H7 (cell line): ENCODE data around the gene NCOR1. TPM values are rescaled to one million over a fixed set of nuclear protein-coding genes. Genes with fewer than 3 reads are reported as not detected.
"Not testable (repeated sequence)": the region's sequence is repeated elsewhere in the genome, so short reads cannot be mapped to it uniquely, and the experiment has no call there.

Experiments used
- DNase-seq: peaks from one replicate; pipeline ENCODE4 v3.0.0; 2012
- H3K27me3 ChIP-seq: 2 replicates; pipeline ENCODE4 v1.6.0; 2011; ENCODE audit warnings: mild to moderate bottlenecking, low read length; ENCODE audit not compliant: control insufficient read depth, insufficient read depth
- H3K36me3 ChIP-seq: replicated peaks from 2 replicates; pipeline ENCODE4 v1.5.1; 2011; ENCODE audit warnings: low read length; ENCODE audit not compliant: control insufficient read depth, insufficient read depth
- H3K4me3 ChIP-seq: 2 replicates; pipeline ENCODE4 v1.5.1; 2011; ENCODE audit warnings: low read depth, mild to moderate bottlenecking, control low read depth, low read length, moderate library complexity; ENCODE audit not compliant: insufficient read depth
- total RNA-seq: library from RNA; depleted of rRNA; stranded (reverse); fragments of >200 nt; shearing (Covaris generic); gene quantifications from 2 replicates; pipeline ENCODE4 v1.2.3, GENCODE V29; 2014

Gene NCOR1
- total RNA-seq, 1 experiment from 2014 or later = 45.8 TPM

- Histone ChIP-seq H3K36me3 (no peaks in the 10 kb centered on the region), H3K27me3 (no peaks in the 10 kb centered on the region), H3K4me3 (no peak overlapping the region)
- no peak for DNase-seq
Observed at GRCh38 chr17:16239931-16240330, 24.6 kb upstream of the NCOR1 start.

- Histone ChIP-seq H3K36me3 (no peaks in the 10 kb centered on the region), H3K4me3 (no peak overlapping the region), H3K27me3 (no peaks in the 10 kb centered on the region)
- no peak for DNase-seq
Observed at GRCh38 chr17:16232391-16232790, 17.1 kb upstream of the NCOR1 start.

GRCh38 chr17:16229912-16230561, 14.7 kb upstream of the NCOR1 start:
- H3K4me3 ChIP-seq, DNase-seq, H3K27me3 ChIP-seq, H3K36me3 ChIP-seq: not testable (repeated sequence)

GRCh38 chr17:16222406-16222805, 7.1 kb upstream of the NCOR1 start:
- Histone ChIP-seq H3K36me3 (no peaks in the 10 kb centered on the region), H3K4me3 (no peak overlapping the region), H3K27me3 (no peaks in the 10 kb centered on the region)
- DNase-seq = no peak

- peak within 1 kb of the TSS; percentile 86 for H3K4me3 ChIP-seq
- peak; percentile 82 for DNase-seq
- no peaks in the 10 kb centered on the region for H3K36me3 ChIP-seq
- no peaks in the 10 kb centered on the region for H3K27me3 ChIP-seq
Observed at GRCh38 chr17:16217002-16217635, 1.8 kb upstream of the NCOR1 start, which contains the start of gene PIGL. TSS of gene PIGL (plus strand) at chr17:16217210. CDS start at chr17:16217227, 17 bp downstream.

- H3K4me3 ChIP-seq = peak overlapping the region; percentile 86
- not testable (repeated sequence) for DNase-seq, H3K27me3 ChIP-seq, H3K36me3 ChIP-seq
Observed at GRCh38 chr17:16216341-16217001, 1.1 kb upstream of the NCOR1 start.

GRCh38 chr17:16215965-16216316, 607 bp upstream of the NCOR1 start:
- Histone ChIP-seq H3K27me3 (no peaks in the 10 kb centered on the region), H3K4me3 (peak overlapping the region; percentile 86), H3K36me3 (no peaks in the 10 kb centered on the region)
- peak; percentile 74 for DNase-seq

- peak; percentile 84 for DNase-seq
- no peaks in the 10 kb centered on the region for H3K36me3 ChIP-seq
- H3K4me3 ChIP-seq = peak overlapping the region; percentile 86
- no peaks in the 10 kb centered on the region for H3K27me3 ChIP-seq
Observed at GRCh38 chr17:16215002-16215272, 397 bp downstream of the NCOR1 start.

GRCh38 chr17:16214190-16215001, 938 bp downstream of the NCOR1 start:
- no peaks in the 10 kb centered on the region for H3K27me3 ChIP-seq
- H3K4me3 ChIP-seq = peak overlapping the region; percentile 86
- no peak for DNase-seq
- H3K36me3 ChIP-seq = no peaks in the 10 kb centered on the region

GRCh38 chr17:16212793-16213192, 2.5 kb downstream of the NCOR1 start:
- Histone ChIP-seq H3K36me3 (no peaks in the 10 kb centered on the region), H3K27me3 (no peaks in the 10 kb centered on the region), H3K4me3 (no peak overlapping the region)
- no peak for DNase-seq

GRCh38 chr17:16211590-16211989, 3.7 kb downstream of the NCOR1 start:
- Histone ChIP-seq H3K36me3 (no peaks in the 10 kb centered on the region), H3K27me3 (no peaks in the 10 kb centered on the region), H3K4me3 (no peak overlapping the region)
- DNase-seq = no peak

- DNase-seq, H3K27me3 ChIP-seq, H3K4me3 ChIP-seq, H3K36me3 ChIP-seq: not testable (repeated sequence)
Observed at GRCh38 chr17:16204763-16205162, 10.6 kb downstream of the NCOR1 start.

- not testable (repeated sequence) for DNase-seq, H3K36me3 ChIP-seq, H3K27me3 ChIP-seq, H3K4me3 ChIP-seq
Observed at GRCh38 chr17:16202554-16203500, 12.5 kb downstream of the NCOR1 start.

- H3K27me3 ChIP-seq, DNase-seq, H3K4me3 ChIP-seq, H3K36me3 ChIP-seq: not testable (repeated sequence)
Observed at GRCh38 chr17:16201693-16202131, 13.6 kb downstream of the NCOR1 start.
